IMR-90 (cell line): ENCODE measurements around the gene ZNF814. TPM values are rescaled to one million over a fixed set of nuclear protein-coding genes. Genes with fewer than 3 reads are reported as not detected.

Source experiments
- ATAC-seq: fragments of 200-7000 bp; cut with Tn5 transposase; 2 replicates; pipeline ENCODE4 v1.9.1; 2020; ENCODE audit warnings: low read depth, mild to moderate bottlenecking, moderate library complexity
- BruUV-seq: library from RNA; stranded (reverse); fragments of 400-500 nt; replicated peaks from 2 replicates; lab custom pipeline; 2021; lab: Mats Ljungman, UMichigan
- CTCF ChIA-PET: fragments of 300-600 bp; formaldehyde crosslinking; extraction: SDS; loops from one replicate; lab custom pipeline; 2021; ENCODE audit warnings: antibody characterized with exemption; lab: Yijun Ruan, JAX
- POLR2A ChIA-PET: fragments of 300-600 bp; sonication (Branson Sonifier 250); formaldehyde crosslinking; loops from one replicate; lab custom pipeline; 2022; ENCODE audit warnings: antibody characterized with exemption; ENCODE audit not compliant: unreplicated experiment; lab: Charles Lee
- DNase-seq: peaks from one replicate; pipeline ENCODE4 v3.0.0; 2013
- H2AFZ ChIP-seq: replicated peaks from 2 replicates; pipeline ENCODE3; 2013; ENCODE audit warnings: low read length, mild to moderate bottlenecking; ENCODE audit not compliant: poor library complexity
- H2AK5ac ChIP-seq: 2 replicates; pipeline ENCODE4 v1.6.1; 2013; ENCODE audit warnings: low read depth, low read length, inconsistent platforms
- H2AK9ac ChIP-seq: replicated peaks from 2 replicates; pipeline ENCODE3; 2013; ENCODE audit warnings: mild to moderate bottlenecking, low read depth, low read length, moderate library complexity; ENCODE audit not compliant: poor library complexity
- H2BK120ac ChIP-seq: 2 replicates; pipeline ENCODE4 v1.6.1; 2013; ENCODE audit warnings: low read depth, low read length, inconsistent platforms
- H2BK15ac ChIP-seq: 3 replicates; pipeline ENCODE4 v1.6.1; 2013; ENCODE audit warnings: low read depth, low read length, inconsistent platforms
- H2BK20ac ChIP-seq: 2 replicates; pipeline ENCODE4 v1.6.1; 2013; ENCODE audit warnings: low read depth, mild to moderate bottlenecking, inconsistent platforms, low read length, moderate library complexity
- H2BK5ac ChIP-seq: 2 replicates; pipeline ENCODE4 v1.6.1; 2013; ENCODE audit warnings: mild to moderate bottlenecking, low read depth, low read length, inconsistent platforms; ENCODE audit not compliant: poor library complexity, severe bottlenecking
- H3K14ac ChIP-seq: replicated peaks from 2 replicates; pipeline ENCODE4 v1.6.1; 2013; ENCODE audit warnings: low read depth, low read length, inconsistent platforms
- H3K18ac ChIP-seq: 2 replicates; pipeline ENCODE4 v1.6.1; 2013; ENCODE audit warnings: low read depth, low read length, control low read depth
- H3K23ac ChIP-seq: 2 replicates; pipeline ENCODE4 v1.6.1; 2013; ENCODE audit warnings: low read depth, low read length, inconsistent platforms
- H3K27ac ChIP-seq: 2 replicates; pipeline ENCODE4 v1.5.1; 2013; ENCODE audit warnings: mild to moderate bottlenecking, control low read depth, low read length; ENCODE audit not compliant: insufficient read depth
- H3K27me3 ChIP-seq: 2 replicates; pipeline ENCODE4 v1.6.1; 2013; ENCODE audit warnings: low read length; ENCODE audit not compliant: control insufficient read depth, insufficient read depth
- H3K36me3 ChIP-seq: 2 replicates; pipeline ENCODE4 v1.6.1; 2013; ENCODE audit warnings: low read length, mixed read lengths; ENCODE audit not compliant: control insufficient read depth, insufficient read depth
- H3K4ac ChIP-seq: 2 replicates; pipeline ENCODE4 v1.6.1; 2013; ENCODE audit warnings: low read depth, low read length, inconsistent platforms
- H3K4me1 ChIP-seq: 2 replicates; pipeline ENCODE4 v1.6.1; 2013; ENCODE audit warnings: low read length, mixed read lengths; ENCODE audit not compliant: control insufficient read depth, insufficient read depth
- H3K4me2 ChIP-seq: 2 replicates; pipeline ENCODE4 v1.6.1; 2013; ENCODE audit warnings: low read depth, mild to moderate bottlenecking, control low read depth, low read length, moderate library complexity
- H3K4me3 ChIP-seq: 2 replicates; pipeline ENCODE4 v1.5.1; 2013; ENCODE audit warnings: low read depth, mild to moderate bottlenecking, control low read depth, low read length, moderate library complexity; ENCODE audit not compliant: insufficient read depth
- H3K56ac ChIP-seq: 2 replicates; pipeline ENCODE4 v1.6.1; 2013; ENCODE audit warnings: low read length, inconsistent platforms; ENCODE audit not compliant: insufficient read depth; ENCODE audit errors: extremely low read depth
- H3K79me1 ChIP-seq, 2 experiments: 2 replicates each; pipeline ENCODE4 v1.6.1; 2013; ENCODE audit warnings: low read length in 2 of 2, inconsistent platforms in 1 of 2, low read depth in 1 of 2
- H3K9ac ChIP-seq: 2 replicates; pipeline ENCODE4 v1.6.1; 2013; ENCODE audit warnings: low read depth, low read length, control low read depth
- H3K9me1 ChIP-seq: 2 replicates; pipeline ENCODE4 v1.6.1; 2013; ENCODE audit warnings: low read length, inconsistent platforms; ENCODE audit not compliant: insufficient read depth
- H3K9me3 ChIP-seq: 2 replicates; pipeline ENCODE4 v1.6.1; 2013; ENCODE audit warnings: low read length; ENCODE audit not compliant: control insufficient read depth, insufficient read depth
- H4K20me1 ChIP-seq: 2 replicates; pipeline ENCODE4 v1.6.1; 2013; ENCODE audit warnings: low read length, inconsistent platforms; ENCODE audit not compliant: insufficient read depth
- H4K5ac ChIP-seq: 2 replicates; pipeline ENCODE4 v1.6.1; 2013; ENCODE audit warnings: mild to moderate bottlenecking, low read depth, low read length, control low read depth
- H4K8ac ChIP-seq, 2 experiments: 2 replicates each; pipeline ENCODE4 v1.6.1; 2013; ENCODE audit warnings: low read depth in 2 of 2, low read length in 2 of 2, control low read depth in 1 of 2, inconsistent platforms in 1 of 2
- H4K91ac ChIP-seq: 2 replicates; pipeline ENCODE4 v1.6.1; 2013; ENCODE audit warnings: low read depth, low read length, inconsistent platforms; ENCODE audit not compliant: insufficient read depth
- BHLHE40 ChIP-seq: fragments of 150-350 bp; IDR thresholded peaks from 2 replicates; pipeline ENCODE4 v1.6.1; 2016; ENCODE audit warnings: mild to moderate bottlenecking, low read depth, low read length
- CEBPB ChIP-seq: IDR thresholded peaks from 2 replicates; pipeline ENCODE4 v1.6.1; 2012; ENCODE audit warnings: low read depth, low read length, improper control_type of control experiment
- FOS ChIP-seq: fragments of 150-350 bp; IDR thresholded peaks from 2 replicates; pipeline ENCODE4 v1.6.1; 2016; ENCODE audit warnings: low read depth, low read length
- MAFK ChIP-seq: IDR thresholded peaks from 2 replicates; pipeline ENCODE4 v1.6.1; 2012; ENCODE audit warnings: low read depth, low read length, improper control_type of control experiment
- MAZ ChIP-seq: IDR thresholded peaks from 2 replicates; pipeline ENCODE4 v1.6.1; 2012; ENCODE audit warnings: low read depth, mild to moderate bottlenecking, low read length, improper control_type of control experiment, moderate library complexity, borderline replicate concordance
- MXI1 ChIP-seq: IDR thresholded peaks from 2 replicates; pipeline ENCODE4 v1.6.1; 2012; ENCODE audit warnings: low read depth, mild to moderate bottlenecking, low read length, moderate library complexity, borderline replicate concordance
- NFE2L2 ChIP-seq: fragments of 150-350 bp; IDR thresholded peaks from 2 replicates; pipeline ENCODE4 v1.6.1; 2016; ENCODE audit warnings: low read depth, mild to moderate bottlenecking, low read length
- RAD21 ChIP-seq: IDR thresholded peaks from 2 replicates; pipeline ENCODE4 v1.6.1; 2012; ENCODE audit warnings: low read length, improper control_type of control experiment
- RCOR1 ChIP-seq: IDR thresholded peaks from 2 replicates; pipeline ENCODE4 v1.6.1; 2012; ENCODE audit warnings: mild to moderate bottlenecking, low read length, improper control_type of control experiment; ENCODE audit not compliant: insufficient replicate concordance
- RFX5 ChIP-seq: IDR thresholded peaks from 2 replicates; pipeline ENCODE4 v1.8.0; 2012; ENCODE audit warnings: low read depth, mild to moderate bottlenecking, low read length, moderate library complexity
- WGBS, 2 experiments: methylation state at CpG; one replicate each; pipeline versions ENCODE4 v1.1.5 to v1.1.7; 2013; ENCODE audit warnings: missing lambda C conversion rate in 2 of 2; ENCODE audit not compliant: insufficient read length in 1 of 2; ENCODE audit errors: extremely low coverage in 2 of 2; 5-methylcytosine and 5-hydroxymethylcytosine counted together
- dilution Hi-C: fragments of 300-500 bp; cut with HindIII; formaldehyde crosslinking; loops from one replicate; pipeline ENCODE4 v1.14.3; 2018; ENCODE audit warnings: low sequenced_read_pairs; ENCODE audit not compliant: unreplicated experiment
- in situ Hi-C: fragments of 300-500 bp; cut with MboI; formaldehyde crosslinking; loops from 3 replicates; pipeline ENCODE4 v1.14.3; 2019; ENCODE audit warnings: low sequenced_read_pairs, inconsistent platforms, mixed read lengths
- intact Hi-C: fragments of 100-400 bp; cut with micrococcal nuclease; formaldehyde crosslinking; loops from 2 replicates; pipeline ENCODE4 v1.10.0; 2022
- polyA plus RNA-seq, 3 experiments: library from polyadenylated mRNA; depleted of rRNA; stranded (reverse); fragments of >200 nt; gene quantifications; 2 replicates each; pipeline ENCODE4 v1.2.3, GENCODE V29; 2012; ENCODE audit warnings: low replicate concordance in 1 of 3
- total RNA-seq: library from RNA; depleted of rRNA; stranded (reverse); fragments of >200 nt; gene quantifications from 2 replicates; pipeline ENCODE4 v1.2.3, GENCODE V29; 2012
- TF ChIP-seq, protein P1 (sequence below): conservative IDR thresholded peaks from 2 replicates; pipeline ENCODE4 v1.5.1; 2012; ENCODE audit warnings: mild to moderate bottlenecking, low read depth, low read length, improper control_type of control experiment
- TF ChIP-seq, protein P2 (sequence below): fragments of 150-350 bp; IDR thresholded peaks from 2 replicates; pipeline ENCODE4 v1.6.1; 2016; ENCODE audit warnings: low read depth, mild to moderate bottlenecking, low read length, moderate library complexity, borderline replicate concordance

The ZNF814 gene
- total and polyA plus RNA-seq, 2 of the 4 experiments (the other 2 are of a cell fraction): 3.9 to 5.9 TPM

DNA sequence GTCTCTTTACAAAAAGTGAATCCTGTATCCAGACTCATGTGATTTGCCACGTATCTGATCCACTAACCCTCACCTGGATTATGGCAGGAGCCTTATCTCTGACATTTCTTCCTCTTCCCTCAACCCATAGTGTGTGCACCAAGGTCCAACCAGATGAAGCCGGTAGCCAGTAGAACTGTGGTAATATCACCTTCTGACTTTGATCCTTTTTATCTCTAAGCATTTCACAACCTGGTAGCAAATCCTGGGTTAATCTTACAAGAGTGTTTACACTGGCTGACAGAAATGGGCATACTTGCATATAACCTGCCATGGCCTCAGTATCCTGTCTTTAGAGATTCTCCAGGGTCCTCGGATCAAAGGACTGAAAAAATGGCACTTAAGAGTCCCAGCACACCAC is 25.7 kb upstream of the ZNF814 start:
- H3K9ac ChIP-seq: no peak overlapping the region
- BruUV-seq: no TSS peak
- peaks cover 21 to 30% of the 10 kb centered on the region in 2 experiments for H3K79me1 ChIP-seq
- peaks cover 25% of the 10 kb centered on the region for H3K36me3 ChIP-seq
- H2BK15ac ChIP-seq: no peak overlapping the region
- POLR2A ChIA-PET: no interaction called here
- H3K9me1 ChIP-seq: no peaks in the 10 kb centered on the region
- H2AFZ ChIP-seq: no peak overlapping the region
- H3K4me3 ChIP-seq: no peak overlapping the region
- H2BK20ac ChIP-seq: no peak overlapping the region
- dilution Hi-C loops (no loop called here), in situ Hi-C loops (no loop called here), intact Hi-C loops (no loop called here)
- no peak overlapping the region for H4K91ac ChIP-seq
- no peak overlapping the region for H3K56ac ChIP-seq
- no peaks in the 10 kb centered on the region for H3K27me3 ChIP-seq
- no peak overlapping the region for H2AK5ac ChIP-seq
- H3K14ac ChIP-seq: no peak overlapping the region
- no peak overlapping the region for H4K8ac ChIP-seq
- H2BK5ac ChIP-seq: no peak overlapping the region
- DNase-seq: no peak
- no peak overlapping the region for H2BK120ac ChIP-seq
- H3K9me3 ChIP-seq: peaks cover 6% of the 10 kb centered on the region
- TF ChIP-seq FOS (no peak), RCOR1 (no peak), CEBPB (no peak), NFE2L2 (no peak), MAFK (no peak), MXI1 (no peak), MAZ (no peak), RAD21 (no peak), RFX5 (no peak), BHLHE40 (no peak)
- TF ChIP-seq, protein P1, sequence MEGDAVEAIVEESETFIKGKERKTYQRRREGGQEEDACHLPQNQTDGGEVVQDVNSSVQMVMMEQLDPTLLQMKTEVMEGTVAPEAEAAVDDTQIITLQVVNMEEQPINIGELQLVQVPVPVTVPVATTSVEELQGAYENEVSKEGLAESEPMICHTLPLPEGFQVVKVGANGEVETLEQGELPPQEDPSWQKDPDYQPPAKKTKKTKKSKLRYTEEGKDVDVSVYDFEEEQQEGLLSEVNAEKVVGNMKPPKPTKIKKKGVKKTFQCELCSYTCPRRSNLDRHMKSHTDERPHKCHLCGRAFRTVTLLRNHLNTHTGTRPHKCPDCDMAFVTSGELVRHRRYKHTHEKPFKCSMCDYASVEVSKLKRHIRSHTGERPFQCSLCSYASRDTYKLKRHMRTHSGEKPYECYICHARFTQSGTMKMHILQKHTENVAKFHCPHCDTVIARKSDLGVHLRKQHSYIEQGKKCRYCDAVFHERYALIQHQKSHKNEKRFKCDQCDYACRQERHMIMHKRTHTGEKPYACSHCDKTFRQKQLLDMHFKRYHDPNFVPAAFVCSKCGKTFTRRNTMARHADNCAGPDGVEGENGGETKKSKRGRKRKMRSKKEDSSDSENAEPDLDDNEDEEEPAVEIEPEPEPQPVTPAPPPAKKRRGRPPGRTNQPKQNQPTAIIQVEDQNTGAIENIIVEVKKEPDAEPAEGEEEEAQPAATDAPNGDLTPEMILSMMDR: no peak
- TF ChIP-seq, protein P2, sequence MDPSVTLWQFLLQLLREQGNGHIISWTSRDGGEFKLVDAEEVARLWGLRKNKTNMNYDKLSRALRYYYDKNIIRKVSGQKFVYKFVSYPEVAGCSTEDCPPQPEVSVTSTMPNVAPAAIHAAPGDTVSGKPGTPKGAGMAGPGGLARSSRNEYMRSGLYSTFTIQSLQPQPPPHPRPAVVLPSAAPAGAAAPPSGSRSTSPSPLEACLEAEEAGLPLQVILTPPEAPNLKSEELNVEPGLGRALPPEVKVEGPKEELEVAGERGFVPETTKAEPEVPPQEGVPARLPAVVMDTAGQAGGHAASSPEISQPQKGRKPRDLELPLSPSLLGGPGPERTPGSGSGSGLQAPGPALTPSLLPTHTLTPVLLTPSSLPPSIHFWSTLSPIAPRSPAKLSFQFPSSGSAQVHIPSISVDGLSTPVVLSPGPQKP: no peak
- no peak overlapping the region for H4K5ac ChIP-seq
- WGBS, 2 experiments: 80% methylated on average over 1 of the region's 3 CpGs; no CpG with 5 or more reads in 1 of the 2 experiments
- CTCF ChIA-PET: interaction anchor here (0.5 to 0.7 kb wide), 2 partner anchors 244 to 449 kb away, joined by 3 to 5 read pairs; no protein-coding TSS in a partner anchor
- no peak overlapping the region for H3K23ac ChIP-seq
- peaks cover 2% of the 10 kb centered on the region; the same call in 1 of the 2 replicates for H3K4me1 ChIP-seq
- H3K18ac ChIP-seq: no peak overlapping the region
- no peak overlapping the region for H3K4me2 ChIP-seq
- no peak overlapping the region for H3K27ac ChIP-seq
- H2AK9ac ChIP-seq: no peak overlapping the region
- no peak overlapping the region for H3K4ac ChIP-seq
- no peak for ATAC-seq
- H4K20me1 ChIP-seq: no peaks in the 10 kb centered on the region
